Measurements from ENCODE around the gene CTAGE1. TPM values are rescaled to one million over a fixed set of nuclear protein-coding genes. Genes with fewer than 3 reads are reported as not detected.
"Not testable (repeated sequence)": the region's sequence is repeated elsewhere in the genome, so short reads cannot be mapped to it uniquely, and the experiment has no call there.

CTAGE1 gene
- total RNA-seq, 1 donor, result not detected

- no peak for TF ChIP-seq CTCF (IDR thresholded peaks at IDR 0.05; ENCODE audit: extremely low read depth, low read depth, low read length)
- Histone ChIP-seq H3K4me2 (ENCODE audit: insufficient read depth, low read length) (no peak overlapping the region), H3K79me2 (ENCODE audit: insufficient read depth, low read length) (no peaks in the 10 kb centered on the region), H3K27ac (ENCODE audit: low read depth, low read length) (no peak overlapping the region), H3K4me3 (ENCODE audit: insufficient read depth, low read length) (no peak overlapping the region), H2AFZ (ENCODE audit: low read length) (no peak overlapping the region), H3K9me3 (ENCODE audit: low read depth, low read length) (peaks cover 2% of the 10 kb centered on the region), H3K36me3 (ENCODE audit: insufficient read depth, low read length) (no peaks in the 10 kb centered on the region), H3K27me3 (ENCODE audit: insufficient read depth, low read length) (no peaks in the 10 kb centered on the region), H3K4me1 (ENCODE audit: insufficient read depth, low read length) (peaks cover 4% of the 10 kb centered on the region), H4K20me1 (ENCODE audit: insufficient read depth, low read length) (no peaks in the 10 kb centered on the region)
- DNase-seq (ENCODE audit: insufficient read length, low spot score, missing footprints), result no peak
Measured at GRCh38 chr18:22403950-22404349, 13.8 kb downstream of the CTAGE1 start.

GRCh38 chr18:22399949-22400348 is 17.8 kb downstream of the CTAGE1 start:
- H3K9me3 ChIP-seq (ENCODE audit: low read depth, low read length), result peaks cover under 1% of the 10 kb centered on the region
- no peak overlapping the region for H3K4me2 ChIP-seq (ENCODE audit: insufficient read depth, low read length)
- H2AFZ ChIP-seq (ENCODE audit: low read length), result peak overlapping the region; percentile 24
- no peaks in the 10 kb centered on the region for H3K27me3 ChIP-seq (ENCODE audit: insufficient read depth, low read length)
- no peak overlapping the region for H3K4me3 ChIP-seq (ENCODE audit: insufficient read depth, low read length)
- no peaks in the 10 kb centered on the region for H3K79me2 ChIP-seq (ENCODE audit: insufficient read depth, low read length)
- H3K4me1 ChIP-seq (ENCODE audit: insufficient read depth, low read length), result peaks cover 4% of the 10 kb centered on the region
- H4K20me1 ChIP-seq (ENCODE audit: insufficient read depth, low read length), result no peaks in the 10 kb centered on the region
- no peaks in the 10 kb centered on the region for H3K36me3 ChIP-seq (ENCODE audit: insufficient read depth, low read length)
- TF ChIP-seq CTCF (IDR thresholded peaks at IDR 0.05; ENCODE audit: extremely low read depth, low read depth, low read length), result no peak
- peak; percentile 49 for DNase-seq (ENCODE audit: insufficient read length, low spot score, missing footprints)
- H3K27ac ChIP-seq (ENCODE audit: low read depth, low read length), result no peak overlapping the region

- H3K79me2 ChIP-seq (ENCODE audit: insufficient read depth, low read length), result no peaks in the 10 kb centered on the region
- no peaks in the 10 kb centered on the region for H3K27me3 ChIP-seq (ENCODE audit: insufficient read depth, low read length)
- H3K36me3 ChIP-seq (ENCODE audit: insufficient read depth, low read length), result no peaks in the 10 kb centered on the region
- no peak for DNase-seq (ENCODE audit: insufficient read length, low spot score, missing footprints)
- peaks cover 4% of the 10 kb centered on the region for H3K4me1 ChIP-seq (ENCODE audit: insufficient read depth, low read length)
- H2AFZ ChIP-seq (ENCODE audit: low read length), result no peak overlapping the region
- no peak overlapping the region for H3K4me2 ChIP-seq (ENCODE audit: insufficient read depth, low read length)
- H3K9me3 ChIP-seq (ENCODE audit: low read depth, low read length), result no peaks in the 10 kb centered on the region
- no peak overlapping the region for H3K4me3 ChIP-seq (ENCODE audit: insufficient read depth, low read length)
- no peak for TF ChIP-seq CTCF (IDR thresholded peaks at IDR 0.05; ENCODE audit: extremely low read depth, low read depth, low read length)
- H3K27ac ChIP-seq (ENCODE audit: low read depth, low read length), result no peak overlapping the region
- no peaks in the 10 kb centered on the region for H4K20me1 ChIP-seq (ENCODE audit: insufficient read depth, low read length)
Measured at GRCh38 chr18:22398464-22398863, 19.3 kb downstream of the CTAGE1 start.

- H3K4me2 ChIP-seq (ENCODE audit: insufficient read depth, low read length), result no peak overlapping the region
- no peak for TF ChIP-seq CTCF (IDR thresholded peaks at IDR 0.05; ENCODE audit: extremely low read depth, low read depth, low read length)
- H3K27me3 ChIP-seq (ENCODE audit: insufficient read depth, low read length), result no peaks in the 10 kb centered on the region
- no peak overlapping the region for H2AFZ ChIP-seq (ENCODE audit: low read length)
- no peak overlapping the region for H3K27ac ChIP-seq (ENCODE audit: low read depth, low read length)
- no peaks in the 10 kb centered on the region for H4K20me1 ChIP-seq (ENCODE audit: insufficient read depth, low read length)
- no peak overlapping the region for H3K4me3 ChIP-seq (ENCODE audit: insufficient read depth, low read length)
- no peaks in the 10 kb centered on the region for H3K36me3 ChIP-seq (ENCODE audit: insufficient read depth, low read length)
- DNase-seq (ENCODE audit: insufficient read length, low spot score, missing footprints), result no peak
- H3K9me3 ChIP-seq (ENCODE audit: low read depth, low read length), result no peaks in the 10 kb centered on the region
- H3K79me2 ChIP-seq (ENCODE audit: insufficient read depth, low read length), result no peaks in the 10 kb centered on the region
- peaks cover 13% of the 10 kb centered on the region for H3K4me1 ChIP-seq (ENCODE audit: insufficient read depth, low read length)
Measured at GRCh38 chr18:22394428-22394827, 23.3 kb downstream of the CTAGE1 start.

- not testable (repeated sequence) for H3K4me2 ChIP-seq (ENCODE audit: insufficient read depth, low read length); H3K4me3 ChIP-seq (ENCODE audit: insufficient read depth, low read length); H3K79me2 ChIP-seq (ENCODE audit: insufficient read depth, low read length); H3K27me3 ChIP-seq (ENCODE audit: insufficient read depth, low read length); H4K20me1 ChIP-seq (ENCODE audit: insufficient read depth, low read length); H3K36me3 ChIP-seq (ENCODE audit: insufficient read depth, low read length); DNase-seq (ENCODE audit: insufficient read length, low spot score, missing footprints); H3K27ac ChIP-seq (ENCODE audit: low read depth, low read length); H3K9me3 ChIP-seq (ENCODE audit: low read depth, low read length); H2AFZ ChIP-seq (ENCODE audit: low read length)
- H3K4me1 ChIP-seq (ENCODE audit: insufficient read depth, low read length), result peaks cover 13% of the 10 kb centered on the region
Measured at GRCh38 chr18:22393164-22393563, 24.6 kb downstream of the CTAGE1 start.
